IMR-90 (cell line): ENCODE results near the gene INPPL1. TPM values are rescaled to one million over a fixed set of nuclear protein-coding genes. Genes with fewer than 3 reads are reported as not detected.

Experiments used
- ATAC-seq: fragments of 200-7000 bp; cut with Tn5 transposase; 2 replicates; pipeline ENCODE4 v1.9.1; 2020; ENCODE audit warnings: low read depth, mild to moderate bottlenecking, moderate library complexity
- BruUV-seq: library from RNA; stranded (reverse); fragments of 400-500 nt; replicated peaks from 2 replicates; lab custom pipeline; 2021; lab: Mats Ljungman, UMichigan
- CTCF ChIA-PET: fragments of 300-600 bp; formaldehyde crosslinking; extraction: SDS; loops from one replicate; lab custom pipeline; 2021; ENCODE audit warnings: antibody characterized with exemption; lab: Yijun Ruan, JAX
- POLR2A ChIA-PET: fragments of 300-600 bp; sonication (Branson Sonifier 250); formaldehyde crosslinking; loops from one replicate; lab custom pipeline; 2022; ENCODE audit warnings: antibody characterized with exemption; ENCODE audit not compliant: unreplicated experiment; lab: Charles Lee
- DNase-seq: peaks from one replicate; pipeline ENCODE4 v3.0.0; 2013
- H2AFZ ChIP-seq: replicated peaks from 2 replicates; pipeline ENCODE3; 2013; ENCODE audit warnings: low read length, mild to moderate bottlenecking; ENCODE audit not compliant: poor library complexity
- H2AK5ac ChIP-seq: 2 replicates; pipeline ENCODE4 v1.6.1; 2013; ENCODE audit warnings: low read depth, low read length, inconsistent platforms
- H2AK9ac ChIP-seq: replicated peaks from 2 replicates; pipeline ENCODE3; 2013; ENCODE audit warnings: mild to moderate bottlenecking, low read depth, low read length, moderate library complexity; ENCODE audit not compliant: poor library complexity
- H2BK120ac ChIP-seq: 2 replicates; pipeline ENCODE4 v1.6.1; 2013; ENCODE audit warnings: low read depth, low read length, inconsistent platforms
- H2BK15ac ChIP-seq: 3 replicates; pipeline ENCODE4 v1.6.1; 2013; ENCODE audit warnings: low read depth, low read length, inconsistent platforms
- H2BK20ac ChIP-seq: 2 replicates; pipeline ENCODE4 v1.6.1; 2013; ENCODE audit warnings: low read depth, mild to moderate bottlenecking, inconsistent platforms, low read length, moderate library complexity
- H2BK5ac ChIP-seq: 2 replicates; pipeline ENCODE4 v1.6.1; 2013; ENCODE audit warnings: mild to moderate bottlenecking, low read depth, low read length, inconsistent platforms; ENCODE audit not compliant: poor library complexity, severe bottlenecking
- H3K14ac ChIP-seq: replicated peaks from 2 replicates; pipeline ENCODE4 v1.6.1; 2013; ENCODE audit warnings: low read depth, low read length, inconsistent platforms
- H3K18ac ChIP-seq: 2 replicates; pipeline ENCODE4 v1.6.1; 2013; ENCODE audit warnings: low read depth, low read length, control low read depth
- H3K23ac ChIP-seq: 2 replicates; pipeline ENCODE4 v1.6.1; 2013; ENCODE audit warnings: low read depth, low read length, inconsistent platforms
- H3K27ac ChIP-seq: 2 replicates; pipeline ENCODE4 v1.5.1; 2013; ENCODE audit warnings: mild to moderate bottlenecking, control low read depth, low read length; ENCODE audit not compliant: insufficient read depth
- H3K27me3 ChIP-seq: 2 replicates; pipeline ENCODE4 v1.6.1; 2013; ENCODE audit warnings: low read length; ENCODE audit not compliant: control insufficient read depth, insufficient read depth
- H3K36me3 ChIP-seq: 2 replicates; pipeline ENCODE4 v1.6.1; 2013; ENCODE audit warnings: low read length, mixed read lengths; ENCODE audit not compliant: control insufficient read depth, insufficient read depth
- H3K4ac ChIP-seq: 2 replicates; pipeline ENCODE4 v1.6.1; 2013; ENCODE audit warnings: low read depth, low read length, inconsistent platforms
- H3K4me1 ChIP-seq: 2 replicates; pipeline ENCODE4 v1.6.1; 2013; ENCODE audit warnings: low read length, mixed read lengths; ENCODE audit not compliant: control insufficient read depth, insufficient read depth
- H3K4me2 ChIP-seq: 2 replicates; pipeline ENCODE4 v1.6.1; 2013; ENCODE audit warnings: low read depth, mild to moderate bottlenecking, control low read depth, low read length, moderate library complexity
- H3K4me3 ChIP-seq: 2 replicates; pipeline ENCODE4 v1.5.1; 2013; ENCODE audit warnings: low read depth, mild to moderate bottlenecking, control low read depth, low read length, moderate library complexity; ENCODE audit not compliant: insufficient read depth
- H3K56ac ChIP-seq: 2 replicates; pipeline ENCODE4 v1.6.1; 2013; ENCODE audit warnings: low read length, inconsistent platforms; ENCODE audit not compliant: insufficient read depth; ENCODE audit errors: extremely low read depth
- H3K79me1 ChIP-seq, 2 experiments: 2 replicates each; pipeline ENCODE4 v1.6.1; 2013; ENCODE audit warnings: low read length in 2 of 2, inconsistent platforms in 1 of 2, low read depth in 1 of 2
- H3K9ac ChIP-seq: 2 replicates; pipeline ENCODE4 v1.6.1; 2013; ENCODE audit warnings: low read depth, low read length, control low read depth
- H3K9me1 ChIP-seq: 2 replicates; pipeline ENCODE4 v1.6.1; 2013; ENCODE audit warnings: low read length, inconsistent platforms; ENCODE audit not compliant: insufficient read depth
- H3K9me3 ChIP-seq: 2 replicates; pipeline ENCODE4 v1.6.1; 2013; ENCODE audit warnings: low read length; ENCODE audit not compliant: control insufficient read depth, insufficient read depth
- H4K20me1 ChIP-seq: 2 replicates; pipeline ENCODE4 v1.6.1; 2013; ENCODE audit warnings: low read length, inconsistent platforms; ENCODE audit not compliant: insufficient read depth
- H4K5ac ChIP-seq: 2 replicates; pipeline ENCODE4 v1.6.1; 2013; ENCODE audit warnings: mild to moderate bottlenecking, low read depth, low read length, control low read depth
- H4K8ac ChIP-seq, 2 experiments: 2 replicates each; pipeline ENCODE4 v1.6.1; 2013; ENCODE audit warnings: low read depth in 2 of 2, low read length in 2 of 2, control low read depth in 1 of 2, inconsistent platforms in 1 of 2
- H4K91ac ChIP-seq: 2 replicates; pipeline ENCODE4 v1.6.1; 2013; ENCODE audit warnings: low read depth, low read length, inconsistent platforms; ENCODE audit not compliant: insufficient read depth
- ELK1 ChIP-seq: fragments of 150-350 bp; IDR thresholded peaks from 2 replicates; pipeline ENCODE4 v1.6.1; 2016; ENCODE audit warnings: low read depth, mild to moderate bottlenecking, low read length, moderate library complexity, borderline replicate concordance
- FOS ChIP-seq: fragments of 150-350 bp; IDR thresholded peaks from 2 replicates; pipeline ENCODE4 v1.6.1; 2016; ENCODE audit warnings: low read depth, low read length
- MAFK ChIP-seq: IDR thresholded peaks from 2 replicates; pipeline ENCODE4 v1.6.1; 2012; ENCODE audit warnings: low read depth, low read length, improper control_type of control experiment
- MAZ ChIP-seq: IDR thresholded peaks from 2 replicates; pipeline ENCODE4 v1.6.1; 2012; ENCODE audit warnings: low read depth, mild to moderate bottlenecking, low read length, improper control_type of control experiment, moderate library complexity, borderline replicate concordance
- MXI1 ChIP-seq: IDR thresholded peaks from 2 replicates; pipeline ENCODE4 v1.6.1; 2012; ENCODE audit warnings: low read depth, mild to moderate bottlenecking, low read length, moderate library complexity, borderline replicate concordance
- POLR2A ChIP-seq: IDR thresholded peaks from 2 replicates; pipeline ENCODE4 v1.6.1; 2012; ENCODE audit warnings: mild to moderate bottlenecking, low read depth, low read length
- RAD21 ChIP-seq: IDR thresholded peaks from 2 replicates; pipeline ENCODE4 v1.6.1; 2012; ENCODE audit warnings: low read length, improper control_type of control experiment
- RFX5 ChIP-seq: IDR thresholded peaks from 2 replicates; pipeline ENCODE4 v1.8.0; 2012; ENCODE audit warnings: low read depth, mild to moderate bottlenecking, low read length, moderate library complexity
- WGBS, 2 experiments: methylation state at CpG; one replicate each; pipeline versions ENCODE4 v1.1.5 to v1.1.7; 2013; ENCODE audit warnings: missing lambda C conversion rate in 2 of 2; ENCODE audit not compliant: insufficient read length in 1 of 2; ENCODE audit errors: extremely low coverage in 2 of 2; 5-methylcytosine and 5-hydroxymethylcytosine counted together
- dilution Hi-C: fragments of 300-500 bp; cut with HindIII; formaldehyde crosslinking; loops from one replicate; pipeline ENCODE4 v1.14.3; 2018; ENCODE audit warnings: low sequenced_read_pairs; ENCODE audit not compliant: unreplicated experiment
- in situ Hi-C: fragments of 300-500 bp; cut with MboI; formaldehyde crosslinking; loops from 3 replicates; pipeline ENCODE4 v1.14.3; 2019; ENCODE audit warnings: low sequenced_read_pairs, inconsistent platforms, mixed read lengths
- intact Hi-C: fragments of 100-400 bp; cut with micrococcal nuclease; formaldehyde crosslinking; loops from 2 replicates; pipeline ENCODE4 v1.10.0; 2022
- polyA plus RNA-seq, 3 experiments: library from polyadenylated mRNA; depleted of rRNA; stranded (reverse); fragments of >200 nt; gene quantifications; 2 replicates each; pipeline ENCODE4 v1.2.3, GENCODE V29; 2012; ENCODE audit warnings: low replicate concordance in 1 of 3
- total RNA-seq: library from RNA; depleted of rRNA; stranded (reverse); fragments of >200 nt; gene quantifications from 2 replicates; pipeline ENCODE4 v1.2.3, GENCODE V29; 2012

Gene INPPL1
- total and polyA plus RNA-seq, 2 of the 4 experiments (the other 2 are of a cell fraction) = 27.4 to 105 TPM

- 60% methylated on average over 1 of the region's 3 CpGs; no CpG with 5 or more reads in 1 of the 2 experiments for WGBS, 2 experiments
- H3K36me3 ChIP-seq = peaks cover 82% of the 10 kb centered on the region
- ChIA-PET POLR2A (interaction anchor here (0.7 kb wide), 1 partner anchor 9 kb away, joined by 3 read pairs; no protein-coding TSS in a partner anchor), CTCF (no interaction called here)
- H3K14ac ChIP-seq = no peak overlapping the region
- no peak overlapping the region for H2BK120ac ChIP-seq
- H2AK5ac ChIP-seq = no peak overlapping the region
- no peak overlapping the region for H2AFZ ChIP-seq
- H3K9me3 ChIP-seq = no peaks in the 10 kb centered on the region
- H3K9me1 ChIP-seq = no peaks in the 10 kb centered on the region
- H2AK9ac ChIP-seq = no peak overlapping the region
- H2BK15ac ChIP-seq = no peak overlapping the region
- H3K27ac ChIP-seq = no peak overlapping the region
- H2BK20ac ChIP-seq = no peak overlapping the region
- H2BK5ac ChIP-seq = no peak overlapping the region
- TF ChIP-seq ELK1 = no peak
- no peak for TF ChIP-seq MAFK
- TF ChIP-seq RFX5 = no peak
- TF ChIP-seq MAZ = no peak
- no peak for TF ChIP-seq MXI1
- no peak for TF ChIP-seq RAD21
- TF ChIP-seq POLR2A = no peak
- no peak for TF ChIP-seq FOS
- no peak overlapping the region for H3K9ac ChIP-seq
- in situ Hi-C loops = no loop called here
- no peak overlapping the region for H3K4me2 ChIP-seq
- peaks cover 9 to 42% of the 10 kb centered on the region in 2 experiments for H3K79me1 ChIP-seq
- H3K4ac ChIP-seq = no peak overlapping the region
- H4K8ac ChIP-seq = no peak overlapping the region
- H3K4me1 ChIP-seq = peaks cover 1% of the 10 kb centered on the region; the same call in 1 of the 2 replicates
- no peak overlapping the region for H3K18ac ChIP-seq
- H3K27me3 ChIP-seq = no peaks in the 10 kb centered on the region; the same call in 1 of the 2 replicates
- no peak overlapping the region for H4K91ac ChIP-seq
- no peak overlapping the region for H3K4me3 ChIP-seq
- no peak overlapping the region for H3K56ac ChIP-seq
- H4K20me1 ChIP-seq = peaks cover 72% of the 10 kb centered on the region
- no peak overlapping the region for H3K23ac ChIP-seq
- intact Hi-C loops = no loop called here
- dilution Hi-C loops = no loop called here
- H4K5ac ChIP-seq = no peak overlapping the region
- DNase-seq (no peak), ATAC-seq (no peak)
- no TSS peak for BruUV-seq
Measured at GRCh38 chr11:72234514-72234830, 9.9 kb downstream of the INPPL1 start.
